Dendritic cell treated with granulocyte-macrophage colony-stimulating factor and Interleukin-4, amounts not matched to agents 40 ng/mL and 50 ng/mL, for 4 days (primary cell): ENCODE results near the gene DLEC1.
"Not testable (repeated sequence)": the region's sequence is repeated elsewhere in the genome, so short reads cannot be mapped to it uniquely, and the experiment has no call there.

ENCODE experiments used
- H3K27ac Mint-ChIP-seq: one replicate; pipeline ENCODE4 v1.8.0; 2022; ENCODE audit warnings: mild to moderate bottlenecking, mixed read lengths
- H3K27me3 Mint-ChIP-seq: one replicate; pipeline ENCODE4 v1.8.0; 2022; ENCODE audit warnings: mild to moderate bottlenecking, mixed read lengths
- H3K36me3 Mint-ChIP-seq: one replicate; pipeline ENCODE4 v1.8.0; 2022; ENCODE audit warnings: low read depth, mixed read lengths
- H3K4me1 Mint-ChIP-seq: one replicate; pipeline ENCODE4 v1.8.0; 2022; ENCODE audit warnings: low read depth, mixed read lengths
- H3K4me3 Mint-ChIP-seq: one replicate; pipeline ENCODE4 v1.8.0; 2022; ENCODE audit warnings: mild to moderate bottlenecking, moderate library complexity, mixed read lengths
- H3K9me3 Mint-ChIP-seq: one replicate; pipeline ENCODE4 v1.8.0; 2022; ENCODE audit warnings: mixed read lengths
- intact Hi-C: fragments of 100-400 bp; cut with micrococcal nuclease; formaldehyde crosslinking; loops from one replicate; pipeline ENCODE4 v1.15.0; 2022

Gene DLEC1

GRCh38 chr3:38031022-38031994 is 7.7 kb upstream of the DLEC1 start:
- Mint-ChIP-seq H3K4me1 (peaks cover 35% of the 10 kb centered on the region), H3K27me3 (peaks cover 61% of the 10 kb centered on the region), H3K36me3 (no peaks in the 10 kb centered on the region), H3K9me3 (no peaks in the 10 kb centered on the region), H3K4me3 (peak overlapping the region; percentile 30), H3K27ac (peak overlapping the region; percentile 60)
- intact Hi-C loops: no loop called here

GRCh38 chr3:38032328-38032865 is 6.6 kb upstream of the DLEC1 start:
- no peak overlapping the region for H3K4me3 Mint-ChIP-seq
- H3K9me3 Mint-ChIP-seq: no peaks in the 10 kb centered on the region
- H3K4me1 Mint-ChIP-seq: peaks cover 35% of the 10 kb centered on the region
- no peaks in the 10 kb centered on the region for H3K36me3 Mint-ChIP-seq
- intact Hi-C loops: no loop called here
- H3K27me3 Mint-ChIP-seq: peaks cover 52% of the 10 kb centered on the region
- no peak overlapping the region for H3K27ac Mint-ChIP-seq

DNA sequence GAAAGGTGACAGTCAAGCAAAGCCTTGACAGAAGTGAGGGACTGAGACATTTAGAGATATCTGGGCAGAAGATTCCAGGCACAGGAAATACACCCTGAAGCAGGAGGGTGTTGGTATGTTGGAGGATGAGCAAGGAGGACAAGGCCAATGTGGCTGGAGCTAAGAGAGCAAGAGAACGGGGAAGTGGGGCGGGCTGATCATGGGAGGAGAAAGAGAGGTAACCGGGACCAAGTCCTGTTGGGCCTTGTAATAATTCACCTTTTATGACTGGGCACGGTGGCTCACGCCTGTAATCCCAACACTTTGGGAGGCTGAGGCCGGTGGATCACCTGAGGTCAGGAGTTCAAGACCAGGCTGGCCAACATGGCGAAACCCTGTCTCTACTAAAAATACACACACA is 5.4 kb upstream of the DLEC1 start:
- H3K4me3 Mint-ChIP-seq, H3K9me3 Mint-ChIP-seq, H3K27ac Mint-ChIP-seq, H3K36me3 Mint-ChIP-seq, intact Hi-C loops: not testable (repeated sequence)
- Mint-ChIP-seq H3K4me1 (peaks cover 36% of the 10 kb centered on the region), H3K27me3 (peaks cover 40% of the 10 kb centered on the region)

- peaks cover 42% of the 10 kb centered on the region for H3K4me1 Mint-ChIP-seq
- peaks cover 35% of the 10 kb centered on the region for H3K27me3 Mint-ChIP-seq
- H3K9me3 Mint-ChIP-seq, H3K27ac Mint-ChIP-seq, H3K4me3 Mint-ChIP-seq, intact Hi-C loops, H3K36me3 Mint-ChIP-seq: not testable (repeated sequence)
These were observed 4.7 kb upstream of the DLEC1 start for GRCh38 chr3:38034335-38034734.

GRCh38 chr3:38036286-38036685 is 2.7 kb upstream of the DLEC1 start:
- no peaks in the 10 kb centered on the region for H3K9me3 Mint-ChIP-seq
- H3K27ac Mint-ChIP-seq: no peak overlapping the region
- H3K4me3 Mint-ChIP-seq: no peak overlapping the region
- H3K27me3 Mint-ChIP-seq: peaks cover 19% of the 10 kb centered on the region
- H3K4me1 Mint-ChIP-seq: peaks cover 39% of the 10 kb centered on the region
- no peaks in the 10 kb centered on the region for H3K36me3 Mint-ChIP-seq
- intact Hi-C loops: no loop called here

DNA sequence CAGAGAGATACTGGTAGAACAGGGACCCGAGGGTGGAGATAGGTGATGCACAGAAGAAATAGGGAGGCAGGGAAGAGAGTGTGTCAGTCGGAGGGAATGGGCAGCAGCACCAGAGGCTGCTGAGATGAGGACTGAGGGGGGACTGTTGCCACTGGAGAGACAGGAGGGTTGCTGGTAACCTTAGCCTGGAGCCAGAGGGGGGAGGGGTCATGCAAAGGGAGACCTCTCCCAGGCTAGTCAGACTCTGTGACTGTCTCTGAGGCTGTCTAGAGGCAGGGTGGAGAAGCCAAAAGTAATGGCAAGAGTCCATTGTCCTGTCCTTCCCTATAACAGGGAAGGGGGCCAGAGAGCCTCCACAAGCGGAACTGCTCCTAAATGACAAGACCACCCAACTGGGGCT is 2.1 kb upstream of the DLEC1 start:
- intact Hi-C loops: no loop called here
- Mint-ChIP-seq H3K9me3 (no peaks in the 10 kb centered on the region), H3K4me1 (peaks cover 34% of the 10 kb centered on the region), H3K36me3 (no peaks in the 10 kb centered on the region), H3K4me3 (no peak overlapping the region), H3K27me3 (peaks cover 17% of the 10 kb centered on the region), H3K27ac (no peak overlapping the region)

GRCh38 chr3:38038447-38038911 is 529 bp upstream of the DLEC1 start:
- Mint-ChIP-seq H3K4me1 (peaks cover 43% of the 10 kb centered on the region), H3K36me3 (no peaks in the 10 kb centered on the region), H3K27me3 (peaks cover 6% of the 10 kb centered on the region), H3K4me3 (no peak overlapping the region), H3K9me3 (no peaks in the 10 kb centered on the region), H3K27ac (peak overlapping the region; percentile 84)
- intact Hi-C loops: no loop called here

GRCh38 chr3:38039899-38040261 is 872 bp downstream of the DLEC1 start:
- Mint-ChIP-seq H3K27me3 (no peaks in the 10 kb centered on the region), H3K27ac (peak overlapping the region; percentile 84), H3K36me3 (no peaks in the 10 kb centered on the region), H3K9me3 (no peaks in the 10 kb centered on the region), H3K4me3 (peak overlapping the region; percentile 79), H3K4me1 (peaks cover 54% of the 10 kb centered on the region)
- intact Hi-C loops: no loop called here

DNA sequence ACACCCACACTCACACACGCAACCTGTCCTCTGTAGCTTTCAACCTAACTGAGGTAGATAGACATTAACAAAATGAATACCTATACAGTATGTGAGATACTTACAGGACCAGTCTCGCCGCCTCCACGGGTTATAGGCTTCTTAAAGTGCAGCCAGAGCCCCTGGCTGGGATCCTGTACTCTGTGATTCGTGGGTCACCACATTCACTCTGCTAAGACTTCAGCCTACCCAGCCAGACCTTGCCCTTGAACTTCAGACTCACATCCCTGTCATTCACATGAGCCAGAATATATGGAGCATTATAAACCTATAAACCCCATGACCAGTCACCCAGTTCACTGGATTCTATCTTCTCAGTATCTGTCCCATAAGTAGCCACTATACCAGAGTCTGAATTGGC is 1.4 kb downstream of the DLEC1 start:
- Mint-ChIP-seq H3K27ac (peak overlapping the region; percentile 84), H3K4me1 (peaks cover 55% of the 10 kb centered on the region), H3K27me3 (no peaks in the 10 kb centered on the region), H3K36me3 (no peaks in the 10 kb centered on the region), H3K4me3 (no peak overlapping the region), H3K9me3 (no peaks in the 10 kb centered on the region)
- intact Hi-C loops: no loop called here

GRCh38 chr3:38043486-38043885 is 4.5 kb downstream of the DLEC1 start:
- no peaks in the 10 kb centered on the region for H3K27me3 Mint-ChIP-seq
- no peak overlapping the region for H3K4me3 Mint-ChIP-seq
- H3K9me3 Mint-ChIP-seq: no peaks in the 10 kb centered on the region
- no peaks in the 10 kb centered on the region for H3K36me3 Mint-ChIP-seq
- no peak overlapping the region for H3K27ac Mint-ChIP-seq
- intact Hi-C loops: no loop called here
- peaks cover 42% of the 10 kb centered on the region for H3K4me1 Mint-ChIP-seq

GRCh38 chr3:38046027-38046426 is 7.0 kb downstream of the DLEC1 start:
- no peaks in the 10 kb centered on the region for H3K27me3 Mint-ChIP-seq
- H3K4me1 Mint-ChIP-seq: peaks cover 21% of the 10 kb centered on the region
- no peaks in the 10 kb centered on the region for H3K36me3 Mint-ChIP-seq
- H3K9me3 Mint-ChIP-seq: no peaks in the 10 kb centered on the region
- intact Hi-C loops: no loop called here
- H3K4me3 Mint-ChIP-seq: no peak overlapping the region
- no peak overlapping the region for H3K27ac Mint-ChIP-seq

- no peaks in the 10 kb centered on the region for H3K27me3 Mint-ChIP-seq
- no peak overlapping the region for H3K4me3 Mint-ChIP-seq
- no peak overlapping the region for H3K27ac Mint-ChIP-seq
- intact Hi-C loops: no loop called here
- H3K9me3 Mint-ChIP-seq: no peaks in the 10 kb centered on the region
- H3K36me3 Mint-ChIP-seq: no peaks in the 10 kb centered on the region
- peaks cover 21% of the 10 kb centered on the region for H3K4me1 Mint-ChIP-seq
These were observed 7.8 kb downstream of the DLEC1 start for GRCh38 chr3:38046821-38047220.

DNA sequence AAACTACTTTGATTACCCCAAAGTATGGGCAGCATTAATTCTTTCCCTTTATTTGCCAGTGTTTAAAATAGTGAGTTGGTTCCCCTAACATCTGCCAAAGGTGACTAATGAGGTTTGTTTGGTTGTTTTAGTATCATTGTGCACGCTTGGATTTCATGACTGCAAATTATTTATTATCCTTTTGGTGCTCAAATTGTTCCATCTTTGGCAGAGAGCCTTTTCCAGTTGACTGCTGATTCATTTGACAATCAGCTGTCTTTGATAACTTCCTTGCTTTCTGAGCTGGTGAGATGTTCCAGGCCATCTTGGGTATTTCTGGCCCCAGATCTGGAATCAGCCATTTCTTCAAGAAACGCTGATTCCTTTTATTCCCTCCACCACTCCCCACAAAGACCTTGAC is 8.9 kb downstream of the DLEC1 start:
- no peaks in the 10 kb centered on the region for H3K9me3 Mint-ChIP-seq
- no peaks in the 10 kb centered on the region for H3K36me3 Mint-ChIP-seq
- no peak overlapping the region for H3K27ac Mint-ChIP-seq
- intact Hi-C loops: no loop called here
- H3K4me1 Mint-ChIP-seq: peaks cover 16% of the 10 kb centered on the region
- no peak overlapping the region for H3K4me3 Mint-ChIP-seq
- H3K27me3 Mint-ChIP-seq: no peaks in the 10 kb centered on the region

GRCh38 chr3:38049358-38050126 is 10.5 kb downstream of the DLEC1 start:
- Mint-ChIP-seq H3K27ac (no peak overlapping the region), H3K36me3 (no peaks in the 10 kb centered on the region), H3K4me1 (peaks cover 4% of the 10 kb centered on the region), H3K9me3 (no peaks in the 10 kb centered on the region), H3K27me3 (no peaks in the 10 kb centered on the region), H3K4me3 (no peak overlapping the region)
- intact Hi-C loops: no loop called here
